ENCODE data around the gene DIAPH1. TPM values are rescaled to one million over a fixed set of nuclear protein-coding genes. Genes with fewer than 3 reads are reported as not detected.

DIAPH1 gene
- total RNA-seq, 1 experiment from 2014 or later: 142 TPM

DNA sequence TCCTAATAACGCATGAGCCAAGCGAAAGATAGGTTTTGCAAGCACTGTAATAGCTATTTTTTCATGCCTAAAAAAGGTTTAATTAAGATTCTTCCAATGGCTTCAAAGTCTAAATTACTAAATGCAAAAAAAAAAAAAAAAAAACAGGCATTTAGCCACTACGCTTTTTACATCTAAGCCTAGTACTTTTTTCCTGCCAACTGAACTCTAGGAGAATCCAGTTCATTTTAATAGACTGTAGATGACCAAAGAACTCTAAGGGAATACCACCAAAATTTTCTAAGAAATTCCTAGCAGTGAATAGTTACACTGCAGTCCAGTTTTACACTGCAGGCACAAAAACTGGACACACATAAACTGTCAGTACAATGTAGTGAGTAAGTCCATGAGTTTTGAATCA is 9.8 kb downstream of the DIAPH1 start (continued):
- no peak for TF ChIP-seq ZBTB33 (IDR thresholded peaks at IDR 0.05; ENCODE audit: extremely low read depth, insufficient replicate concordance, low read length)
- TF ChIP-seq CBX3 (IDR thresholded peaks at IDR 0.05; ENCODE audit: low read depth): no peak
- no peak for TF ChIP-seq EZH2 (IDR thresholded peaks at IDR 0.05)
- TF ChIP-seq ATF3 (IDR thresholded peaks at IDR 0.05): no peak

- intact Hi-C loops (cut with micrococcal nuclease): no loop called here
- Histone ChIP-seq H3K27ac (ENCODE audit: low read depth, low read length) (no peak overlapping the region), H3K36me3 (ENCODE audit: control insufficient read depth in 1 of 2, insufficient read depth in 2 of 2, low read length in 2 of 2) (no peaks in the 10 kb centered on the region), H3K4me2 (ENCODE audit: low read length) (no peak overlapping the region), H3K79me2 (ENCODE audit: insufficient read depth, low read length) (peaks cover 98% of the 10 kb centered on the region), H4K20me1 (ENCODE audit: insufficient read depth) (peaks cover 6% of the 10 kb centered on the region; the same call in 1 of the 2 replicates), H3K9me3 (ENCODE audit: control insufficient read depth in 1 of 2, insufficient read depth in 1 of 2, low read depth in 1 of 2, low read length in 2 of 2) (no peaks in the 10 kb centered on the region), H3K27me3 (ENCODE audit: insufficient read depth, low read length) (no peaks in the 10 kb centered on the region), H3K9me2 (ENCODE audit: insufficient read depth) (no peaks in the 10 kb centered on the region), H3K9ac (ENCODE audit: low read length) (no peak overlapping the region), H3K4me3 (replicated peaks in 1 of 2; ENCODE audit: low read depth in 1 of 2, low read length in 2 of 2) (no peak overlapping the region), H3K4me1 (ENCODE audit: control insufficient read depth in 1 of 2, insufficient read depth in 2 of 2, low read length in 2 of 2) (peaks cover 11 to 25% of the 10 kb centered on the region in 2 experiments), H2AFZ (ENCODE audit: low read depth, low read length, poor library complexity, severe bottlenecking) (no peak overlapping the region)
- BruUV-seq (replicated peaks): no TSS peak
- ATAC-seq: no peak
- no peak for TF ChIP-seq SIN3A (IDR thresholded peaks at IDR 0.05; ENCODE audit: low read depth)
- TF ChIP-seq EZH2 (IDR thresholded peaks at IDR 0.05): no peak
- no peak for TF ChIP-seq SP1 (IDR thresholded peaks at IDR 0.05; ENCODE audit: low read depth)
- no peak for TF ChIP-seq ATF3 (IDR thresholded peaks at IDR 0.05)
- TF ChIP-seq CTCF (IDR thresholded peaks at IDR 0.05 in 2 of 3, conservative IDR thresholded peaks at IDR 0.05 in 1 of 3; ENCODE audit: borderline replicate concordance in 1 of 3, insufficient read depth in 1 of 3, low read depth in 2 of 3, low read length in 2 of 3): no peak
- TF ChIP-seq POLR2AphosphoS5 (IDR thresholded peaks at IDR 0.05; ENCODE audit: low read depth, low read length): no peak
- no peak for TF ChIP-seq POLR2A (IDR thresholded peaks at IDR 0.05; ENCODE audit: borderline replicate concordance, extremely low read depth, insufficient read depth, insufficient read length)
- no peak for TF ChIP-seq CEBPB (IDR thresholded peaks at IDR 0.05; ENCODE audit: low read depth)
- no peak for TF ChIP-seq RAD21 (IDR thresholded peaks at IDR 0.05; ENCODE audit: low read depth)
- TF ChIP-seq CBX3 (IDR thresholded peaks at IDR 0.05; ENCODE audit: low read depth): no peak
- TF ChIP-seq JUND (IDR thresholded peaks at IDR 0.05): no peak
- TF ChIP-seq EZH2phosphoT487 (IDR thresholded peaks at IDR 0.05; ENCODE audit: borderline replicate concordance): no peak
- no peak for TF ChIP-seq ELF1 (IDR thresholded peaks at IDR 0.05; ENCODE audit: borderline replicate concordance, low read depth)
- TF ChIP-seq ZFX (IDR thresholded peaks at IDR 0.05): no peak
- no peak for TF ChIP-seq TCF7L2 (IDR thresholded peaks at IDR 0.05; ENCODE audit: borderline replicate concordance, extremely low read depth, insufficient read depth, insufficient read length)
- ChIA-PET POLR2A (no interaction called here), RAD21 (ENCODE audit: low non-redundant PET in 1 of 2, low total read pairs in 2 of 2, uncharacterized antibody in 2 of 2, unreplicated experiment in 2 of 2) (no interaction called here), CTCF (interaction anchor here (0.9 to 1.3 kb wide), 2 partner anchors 10 to 15 kb away, joined by 4 to 5 read pairs; partner anchors contain the start of gene DIAPH1)
- DNase-seq (ENCODE audit: low read depth, low spot score): no peak
Measured at GRCh38 chr5:141608557-141608956, 10.2 kb downstream of the DIAPH1 start.

All from HCT116 (cell line).